Measurements from ENCODE around the gene CDC42BPA. TPM values are rescaled to one million over a fixed set of nuclear protein-coding genes. Genes with fewer than 3 reads are reported as not detected.

CDC42BPA gene
- total RNA-seq, 2 donors from 2014 or later, result 0.87 to 7.3 TPM

- DNase-seq (ENCODE audit: low spot score in 2 of 2), result no peak
- Mint-ChIP-seq H3K36me3 (peaks cover 0 to 6% of the 10 kb centered on the region in 2 donors), H3K27ac (no peak overlapping the region), H3K9me3 (no peaks in the 10 kb centered on the region)
- ATAC-seq, result no peak
Observed at GRCh38 chr1:227317011-227317451, 1.3 kb downstream of the CDC42BPA start.

DNA sequence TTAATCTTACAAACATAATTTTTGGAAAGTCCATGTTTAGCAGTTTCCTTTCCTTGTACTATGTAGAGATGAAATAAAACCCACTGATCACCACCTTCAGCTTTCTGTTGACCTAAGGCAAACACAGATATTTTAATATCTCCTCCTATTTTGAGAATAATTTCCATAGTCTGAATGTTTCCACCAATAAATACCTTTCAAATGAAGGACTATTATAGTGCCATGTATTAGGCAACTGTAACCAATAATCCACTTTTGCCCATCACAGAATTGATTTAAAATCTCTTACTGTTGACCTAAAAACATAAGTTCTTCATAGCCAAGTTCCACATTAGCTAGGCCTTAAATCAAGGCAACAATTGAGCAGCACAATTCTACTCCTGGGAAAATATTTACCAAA, 1.8 kb downstream of the CDC42BPA start:
- ATAC-seq, result no peak
- no peak for DNase-seq (ENCODE audit: low spot score in 2 of 2)
- Mint-ChIP-seq H3K36me3 (peaks cover 0 to 6% of the 10 kb centered on the region in 2 donors), H3K9me3 (no peaks in the 10 kb centered on the region), H3K27ac (no peak overlapping the region)

GRCh38 chr1:227315629-227316346, 2.5 kb downstream of the CDC42BPA start:
- Mint-ChIP-seq H3K9me3 (no peaks in the 10 kb centered on the region), H3K27ac (no peak overlapping the region), H3K36me3 (peaks cover 0 to 6% of the 10 kb centered on the region in 2 donors)
- no peak for DNase-seq (ENCODE audit: low spot score in 2 of 2)
- ATAC-seq, result no peak

GRCh38 chr1:227314014-227314848, 4.1 kb downstream of the CDC42BPA start:
- H3K36me3 Mint-ChIP-seq, result peaks cover 0 to 6% of the 10 kb centered on the region in 2 donors
- no peak overlapping the region for H3K27ac Mint-ChIP-seq
- ATAC-seq (no peak), DNase-seq (ENCODE audit: low spot score in 2 of 2) (no peak)
- H3K9me3 Mint-ChIP-seq, result no peaks in the 10 kb centered on the region

- DNase-seq (ENCODE audit: low spot score in 2 of 2), result no peak
- H3K36me3 Mint-ChIP-seq, result peaks cover 0 to 6% of the 10 kb centered on the region in 2 donors
- ATAC-seq, result no peak
- H3K27ac Mint-ChIP-seq, result no peak overlapping the region
- H3K9me3 Mint-ChIP-seq, result no peaks in the 10 kb centered on the region
Observed at GRCh38 chr1:227312361-227313025, 5.8 kb downstream of the CDC42BPA start.

GRCh38 chr1:227311389-227312001, 6.8 kb downstream of the CDC42BPA start:
- Mint-ChIP-seq H3K9me3 (no peaks in the 10 kb centered on the region), H3K27ac (no peak overlapping the region), H3K36me3 (peaks cover 0 to 5% of the 10 kb centered on the region in 2 donors)
- ATAC-seq (no peak), DNase-seq (ENCODE audit: low spot score in 2 of 2) (no peak)

GRCh38 chr1:227308367-227309336, 9.6 kb downstream of the CDC42BPA start:
- Mint-ChIP-seq H3K9me3 (no peaks in the 10 kb centered on the region), H3K27ac (no peak overlapping the region), H3K36me3 (no peaks in the 10 kb centered on the region)
- no peak for DNase-seq (ENCODE audit: low spot score in 2 of 2)
- no peak for ATAC-seq

DNA sequence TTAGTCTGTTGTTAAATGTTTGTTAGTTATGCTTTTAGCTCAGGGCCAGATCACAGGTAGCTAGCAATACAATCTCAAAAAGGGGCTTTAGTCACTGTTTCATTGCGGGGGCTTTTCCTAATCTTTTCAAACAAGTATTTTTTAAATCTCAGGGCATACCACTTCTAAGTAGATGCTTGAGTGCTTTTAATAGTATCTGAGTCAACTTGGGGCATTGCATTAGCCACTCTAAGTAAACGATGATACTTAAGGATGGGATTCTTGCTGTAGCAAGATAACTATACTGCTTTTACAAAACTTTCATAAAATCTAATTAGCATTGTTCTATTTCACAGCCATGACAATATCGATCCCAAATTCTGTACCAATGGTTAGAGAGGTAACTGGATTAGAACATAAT, 11.6 kb downstream of the CDC42BPA start:
- DNase-seq (ENCODE audit: low spot score in 2 of 2) (no peak), ATAC-seq (no peak)
- Mint-ChIP-seq H3K36me3 (no peaks in the 10 kb centered on the region), H3K9me3 (no peaks in the 10 kb centered on the region), H3K27ac (no peak overlapping the region)

DNA sequence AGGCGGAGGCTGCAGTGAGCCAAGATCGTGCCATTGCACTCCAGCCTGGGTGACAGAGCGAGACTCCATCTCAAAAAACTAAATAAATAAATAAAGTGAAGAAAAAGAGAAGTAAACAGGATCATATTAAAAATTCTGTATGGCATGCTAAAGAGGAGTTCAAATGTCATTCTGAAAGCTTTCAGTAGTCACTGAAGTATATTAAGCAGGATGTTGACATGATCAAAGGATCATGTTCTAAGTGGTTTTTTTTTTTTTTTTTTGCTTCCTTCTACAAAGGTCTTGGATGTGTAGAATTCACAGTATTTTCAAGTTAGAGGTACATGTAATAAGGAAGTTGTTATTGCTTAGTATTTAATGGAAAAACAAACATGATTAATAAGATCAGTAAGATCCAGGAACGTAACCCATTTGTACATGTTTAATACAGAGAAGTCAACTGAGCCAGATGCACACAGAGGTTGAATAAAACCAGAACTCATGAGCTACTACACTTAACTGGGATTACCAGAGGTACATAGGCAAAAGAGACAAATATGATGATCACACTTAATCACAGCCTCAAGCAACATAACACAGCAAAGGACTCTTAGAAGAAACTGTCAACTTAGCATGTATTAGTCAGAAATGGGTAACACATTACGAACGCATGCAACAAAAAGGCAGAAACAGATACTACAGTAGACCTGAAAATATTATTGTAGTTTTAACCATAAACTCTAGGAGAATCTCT, 12.2 kb downstream of the CDC42BPA start:
- no peaks in the 10 kb centered on the region for H3K36me3 Mint-ChIP-seq
- H3K9me3 Mint-ChIP-seq, result no peaks in the 10 kb centered on the region
- no peak for DNase-seq (ENCODE audit: low spot score in 2 of 2)
- H3K27ac Mint-ChIP-seq, result no peak overlapping the region
- ATAC-seq, result no peak

GRCh38 chr1:227304665-227305064, 13.6 kb downstream of the CDC42BPA start:
- no peak for DNase-seq (ENCODE audit: low spot score in 2 of 2)

DNA sequence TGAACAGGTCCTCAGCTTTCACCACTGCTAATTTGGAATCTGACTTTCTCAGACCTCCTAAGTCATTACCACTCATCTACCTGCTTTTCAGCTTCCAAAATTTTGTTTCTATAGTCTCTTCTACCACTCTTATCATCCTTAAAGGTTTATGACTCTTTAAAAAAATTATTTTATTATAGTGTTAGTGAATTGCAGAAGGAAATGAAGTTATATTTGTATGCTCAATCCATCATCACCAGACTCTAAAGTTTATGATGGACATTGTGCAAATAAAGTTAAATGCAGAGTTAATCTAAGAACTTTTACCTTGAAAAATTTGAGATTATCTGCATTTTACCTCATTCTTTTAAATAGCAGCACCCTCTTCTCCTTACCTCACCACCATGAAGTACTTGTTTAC, 14.6 kb downstream of the CDC42BPA start:
- Mint-ChIP-seq H3K9me3 (no peaks in the 10 kb centered on the region), H3K27ac (no peak overlapping the region), H3K36me3 (no peaks in the 10 kb centered on the region)
- DNase-seq (ENCODE audit: low spot score in 2 of 2), result no peak
- no peak for ATAC-seq

More at GRCh38 chr1:227304665-227305064, 13.6 kb downstream of the CDC42BPA start:
- no peak overlapping the region for H3K27ac Mint-ChIP-seq
- no peaks in the 10 kb centered on the region for H3K36me3 Mint-ChIP-seq
- H3K9me3 Mint-ChIP-seq, result no peaks in the 10 kb centered on the region
- ATAC-seq, result no peak

DNA sequence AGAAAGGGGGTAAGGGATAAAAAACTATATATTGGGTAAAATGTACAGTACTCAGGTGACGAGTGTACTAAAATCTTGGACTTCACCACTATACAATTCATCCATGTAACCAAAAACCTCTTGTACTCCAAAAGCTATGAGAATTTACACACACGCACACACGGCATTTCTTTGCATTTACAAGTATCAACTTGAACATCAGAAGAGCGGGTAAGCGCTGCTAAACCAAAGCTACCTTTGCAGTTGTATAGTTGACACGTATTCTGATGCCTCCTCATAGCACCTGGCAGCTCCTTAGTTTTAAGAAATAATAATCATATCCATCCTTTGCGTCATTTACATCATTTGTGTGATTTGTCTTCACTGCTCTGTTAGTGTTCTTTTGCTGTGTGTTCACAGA, 17.6 kb downstream of the CDC42BPA start:
- Mint-ChIP-seq H3K36me3 (no peaks in the 10 kb centered on the region), H3K9me3 (no peaks in the 10 kb centered on the region), H3K27ac (no peak overlapping the region)
- ATAC-seq (no peak), DNase-seq (ENCODE audit: low spot score in 2 of 2) (no peak)

DNA sequence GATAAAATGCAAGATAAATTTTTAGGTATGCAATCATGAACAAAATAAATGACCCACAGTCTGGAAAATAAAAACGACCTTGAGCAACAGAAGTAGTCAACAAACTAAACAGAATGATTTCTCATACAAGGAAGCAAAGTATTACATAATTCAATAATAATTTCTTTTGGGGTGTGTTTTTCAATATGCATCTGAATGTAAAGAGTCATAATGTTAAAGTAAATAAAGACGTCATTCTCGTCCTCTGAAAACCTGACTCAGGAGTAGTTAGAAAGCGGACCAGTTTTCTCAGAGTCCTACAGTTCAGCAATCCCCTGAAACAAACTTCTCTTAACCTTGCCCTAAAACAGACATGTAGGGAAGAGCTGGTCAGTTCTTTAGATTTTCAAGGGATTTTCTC, 18.6 kb downstream of the CDC42BPA start:
- Mint-ChIP-seq H3K27ac (no peak overlapping the region), H3K9me3 (no peaks in the 10 kb centered on the region), H3K36me3 (no peaks in the 10 kb centered on the region)
- no peak for DNase-seq (ENCODE audit: low spot score in 2 of 2)
- no peak for ATAC-seq

- ATAC-seq, result no peak
- Mint-ChIP-seq H3K9me3 (no peaks in the 10 kb centered on the region), H3K27ac (no peak overlapping the region), H3K36me3 (no peaks in the 10 kb centered on the region)
- DNase-seq (ENCODE audit: low spot score in 2 of 2), result no peak
Observed at GRCh38 chr1:227299241-227299627, 19.1 kb downstream of the CDC42BPA start.

DNA sequence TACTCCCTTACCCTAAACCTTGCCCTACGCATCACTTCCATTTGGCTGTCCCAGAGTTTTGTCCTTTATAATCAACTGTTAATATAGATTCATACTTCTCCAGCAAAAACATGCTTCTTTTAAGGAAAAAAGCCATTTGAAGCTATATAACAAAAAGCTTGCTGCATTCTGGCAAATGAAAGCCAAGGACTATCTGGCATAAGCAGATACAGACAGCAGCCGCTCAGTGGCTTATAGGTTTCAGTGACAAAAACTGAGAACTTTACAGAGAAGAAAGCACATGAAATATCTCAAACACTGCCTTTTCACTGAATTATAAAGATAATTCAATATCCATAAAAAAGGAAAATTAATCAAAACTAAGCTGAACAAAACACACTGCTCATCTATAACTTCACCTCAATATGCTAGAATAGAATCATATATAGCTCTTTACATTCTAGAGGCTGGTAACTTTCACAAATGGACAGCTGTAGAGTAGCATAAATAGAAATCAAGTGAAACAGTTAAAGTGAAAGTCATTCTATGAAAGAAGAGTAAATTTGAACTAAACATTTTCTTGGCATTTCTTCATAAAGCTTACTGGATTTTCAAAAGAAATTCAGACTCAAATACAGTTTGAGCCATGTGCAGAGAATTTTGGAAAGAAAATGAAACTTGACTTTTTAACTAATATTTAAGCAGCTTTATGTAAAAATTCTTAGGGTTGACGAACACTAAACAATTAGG, 19.6 kb downstream of the CDC42BPA start:
- Mint-ChIP-seq H3K27ac (no peak overlapping the region), H3K36me3 (no peaks in the 10 kb centered on the region), H3K9me3 (no peaks in the 10 kb centered on the region)
- no peak for ATAC-seq
- DNase-seq (ENCODE audit: low spot score in 2 of 2), result no peak
